WTC11 (cell line): ENCODE data around the gene RSPO3. TPM values are rescaled to one million over a fixed set of nuclear protein-coding genes. Genes with fewer than 3 reads are reported as not detected.

ENCODE experiments used
- ATAC-seq: fragments of 200-7000 bp; cut with Tn5 transposase; 2 replicates; pipeline ENCODE4 v1.10.0; 2021; ENCODE audit warnings: mild to moderate bottlenecking, moderate library complexity
- CTCF ChIA-PET: fragments of 300-600 bp; sonication (Branson Sonifier 250); formaldehyde crosslinking; loops from one replicate; lab custom pipeline; 2021; ENCODE audit warnings: antibody characterized with exemption; lab: Charles Lee
- POLR2A ChIA-PET: fragments of 350-600 bp; sonication (Branson Sonifier 250); formaldehyde crosslinking; loops from one replicate; lab custom pipeline; 2021; ENCODE audit warnings: antibody characterized with exemption; lab: Charles Lee
- DNase-seq: peaks from one replicate; pipeline ENCODE4 v3.0.0; 2021; ENCODE audit warnings: low spot score
- H3K27ac Mint-ChIP-seq: 2 replicates; pipeline ENCODE4 v1.8.0; 2021; ENCODE audit warnings: mixed read lengths
- H3K27me3 Mint-ChIP-seq: 2 replicates; pipeline ENCODE4 v1.8.0; 2021; ENCODE audit warnings: low read depth, mild to moderate bottlenecking, moderate library complexity, mixed read lengths
- H3K36me3 Mint-ChIP-seq: 2 replicates; pipeline ENCODE4 v1.8.0; 2021; ENCODE audit warnings: mixed read lengths
- H3K4me1 Mint-ChIP-seq: 2 replicates; pipeline ENCODE4 v1.8.0; 2022; ENCODE audit warnings: mixed read lengths
- H3K4me3 Mint-ChIP-seq: 2 replicates; pipeline ENCODE4 v1.8.0; 2021; ENCODE audit warnings: mild to moderate bottlenecking, moderate library complexity, mixed read lengths
- H3K9me3 Mint-ChIP-seq: 2 replicates; pipeline ENCODE4 v1.8.0; 2021; ENCODE audit warnings: mixed read lengths
- ATF6 ChIP-seq: sonication (generic); formaldehyde crosslinking; IDR thresholded peaks from 2 replicates; pipeline ENCODE4 v1.8.1; 2023; ENCODE audit warnings: mild to moderate bottlenecking, missing genetic modification reagents
- E2F1 ChIP-seq: sonication (generic); formaldehyde crosslinking; IDR thresholded peaks from 2 replicates; pipeline ENCODE4 v1.8.0; 2022; ENCODE audit warnings: mild to moderate bottlenecking, missing genetic modification reagents
- E2F4 ChIP-seq: sonication (generic); formaldehyde crosslinking; IDR thresholded peaks from 2 replicates; pipeline ENCODE4 v1.8.1; 2022; ENCODE audit warnings: low read depth, mild to moderate bottlenecking, moderate library complexity, missing genetic modification reagents, borderline replicate concordance
- E2F5 ChIP-seq: sonication (generic); formaldehyde crosslinking; IDR thresholded peaks from 2 replicates; pipeline ENCODE4 v1.8.1; 2022; ENCODE audit warnings: mild to moderate bottlenecking, moderate library complexity, missing genetic modification reagents
- EMX1 ChIP-seq: fragments of 250-450 bp; sonication (Bioruptor Pico); IDR thresholded peaks from 2 replicates; pipeline ENCODE4 v1.8.0; 2021; ENCODE audit warnings: mild to moderate bottlenecking
- FOXJ3 ChIP-seq: sonication (generic); formaldehyde crosslinking; IDR thresholded peaks from 2 replicates; pipeline ENCODE4 v1.9.0; 2021; ENCODE audit warnings: missing genetic modification reagents, mild to moderate bottlenecking, borderline replicate concordance
- GABPB1 ChIP-seq: sonication (generic); formaldehyde crosslinking; IDR thresholded peaks from 2 replicates; pipeline ENCODE4 v1.8.1; 2023; ENCODE audit warnings: mild to moderate bottlenecking, missing genetic modification reagents
- HMGA2 ChIP-seq: fragments of 250-450 bp; sonication (Bioruptor Pico); IDR thresholded peaks from 2 replicates; pipeline ENCODE4 v1.4.0; 2021; ENCODE audit warnings: mild to moderate bottlenecking, moderate library complexity
- MXD4 ChIP-seq: fragments of 250-450 bp; sonication (Bioruptor Pico); IDR thresholded peaks from 2 replicates; pipeline ENCODE4 v1.8.0; 2021; ENCODE audit warnings: mild to moderate bottlenecking, moderate library complexity, borderline replicate concordance
- NFE2L1 ChIP-seq: sonication (generic); formaldehyde crosslinking; IDR thresholded peaks from 2 replicates; pipeline ENCODE4 v1.8.1; 2023; ENCODE audit warnings: missing genetic modification reagents
- NFYB ChIP-seq: sonication (generic); formaldehyde crosslinking; conservative IDR thresholded peaks from 2 replicates; pipeline ENCODE4 v1.8.0; 2022; ENCODE audit warnings: low read depth, missing genetic modification reagents
- SMAD3 ChIP-seq: sonication (generic); formaldehyde crosslinking; IDR thresholded peaks from 2 replicates; pipeline ENCODE4 v1.8.0; 2022; ENCODE audit warnings: missing genetic modification reagents, mild to moderate bottlenecking, borderline replicate concordance
- SOX15 ChIP-seq: fragments of 250-450 bp; sonication (Bioruptor Pico); IDR thresholded peaks from 2 replicates; pipeline ENCODE4 v1.9.0; 2021; ENCODE audit warnings: mild to moderate bottlenecking
- ZNF121 ChIP-seq: sonication (generic); formaldehyde crosslinking; IDR thresholded peaks from 2 replicates; pipeline ENCODE4 v1.8.0; 2023; ENCODE audit warnings: missing genetic modification reagents
- ZNF219 ChIP-seq: sonication (generic); formaldehyde crosslinking; IDR thresholded peaks from 2 replicates; pipeline ENCODE4 v1.8.0; 2023; ENCODE audit warnings: missing genetic modification reagents, mild to moderate bottlenecking, borderline replicate concordance
- ZNF232 ChIP-seq: sonication (generic); formaldehyde crosslinking; IDR thresholded peaks from 2 replicates; pipeline ENCODE4 v1.8.0; 2022; ENCODE audit warnings: mild to moderate bottlenecking, missing genetic modification reagents
- ZNF281 ChIP-seq: sonication (generic); formaldehyde crosslinking; IDR thresholded peaks from 2 replicates; pipeline ENCODE4 v1.8.0; 2023; ENCODE audit warnings: mild to moderate bottlenecking, missing genetic modification reagents
- total RNA-seq: library from RNA; stranded (reverse); gene quantifications from 3 replicates; pipeline ENCODE4 v1.2.3, GENCODE V29; 2021

The RSPO3 gene
- total RNA-seq, 1 experiment from 2014 or later, result not detected

- Mint-ChIP-seq H3K27ac (no peak overlapping the region), H3K27me3 (peaks cover 63% of the 10 kb centered on the region)
These were observed 3.1 kb downstream of the RSPO3 start for GRCh38 chr6:127121637-127121960.

More at GRCh38 chr6:127121637-127121960, 3.1 kb downstream of the RSPO3 start:
- ATAC-seq (no peak), DNase-seq (no peak)
- CTCF ChIA-PET, result interaction anchor here (0.6 to 2.3 kb wide), 5 partner anchors 65 to 1165 kb away, joined by 3 to 13 read pairs (median 3); no protein-coding TSS in a partner anchor
- TF ChIP-seq ZNF121 (CRISPR knock-in tag) (no peak), E2F4 (CRISPR knock-in tag) (no peak), SMAD3 (CRISPR knock-in tag) (no peak), E2F1 (no peak), SOX15 (CRISPR knock-in tag) (no peak), E2F5 (CRISPR knock-in tag) (no peak), MXD4 (no peak), ZNF232 (CRISPR knock-in tag) (no peak), ZNF281 (CRISPR knock-in tag) (no peak), FOXJ3 (CRISPR knock-in tag) (no peak), GABPB1 (CRISPR knock-in tag) (no peak), NFE2L1 (CRISPR knock-in tag) (no peak), ATF6 (CRISPR knock-in tag) (no peak), ZNF219 (CRISPR knock-in tag) (no peak), NFYB (no peak), HMGA2 (CRISPR knock-in tag) (no peak), EMX1 (CRISPR knock-in tag) (no peak)
- TF ChIP-seq, all 79 proteins: peak for 0
- no peaks in the 10 kb centered on the region for H3K9me3 Mint-ChIP-seq
- no peak overlapping the region for H3K4me3 Mint-ChIP-seq
- 0 out of 2 replicates have a peak, but pooled peaks cover 2% of the 10 kb centered on the region for H3K36me3 Mint-ChIP-seq
- POLR2A ChIA-PET, result no interaction called here
- H3K4me1 Mint-ChIP-seq, result peaks cover 21% of the 10 kb centered on the region
